Measurements from ENCODE around the gene GVQW3. TPM values are rescaled to one million over a fixed set of nuclear protein-coding genes. Genes with fewer than 3 reads are reported as not detected.

The GVQW3 gene
- total RNA-seq, 2 donors from 2014 or later = 2.2 to 2.8 TPM

- no peak for TF ChIP-seq CTCF (IDR thresholded peaks at IDR 0.05)
- H3K27me3 ChIP-seq = no peaks in the 10 kb centered on the region
These were observed 4.8 kb downstream of the GVQW3 start for GRCh38 chr11:76385903-76386302.

GRCh38 chr11:76388408-76388807 lies 7.3 kb downstream of the GVQW3 start:
- TF ChIP-seq CTCF (IDR thresholded peaks at IDR 0.05) = no peak
- Histone ChIP-seq H3K27ac (no peak overlapping the region), H3K4me1 (no peaks in the 10 kb centered on the region), H3K4me3 (no peak overlapping the region), H3K9ac (ENCODE audit: low read depth in 2 of 2, low read length in 2 of 2) (no peak overlapping the region), H3K9me3 (no peaks in the 10 kb centered on the region), H3K27me3 (no peaks in the 10 kb centered on the region), H3K36me3 (no peaks in the 10 kb centered on the region)
- no peak for DNase-seq
- intact Hi-C loops (cut with DNase I) = no loop called here

More at GRCh38 chr11:76385903-76386302, 4.8 kb downstream of the GVQW3 start:
- intact Hi-C loops (cut with DNase I) = no loop called here
- Histone ChIP-seq H3K9ac (ENCODE audit: low read depth in 2 of 2, low read length in 2 of 2) (no peak overlapping the region), H3K4me1 (peaks cover 5% of the 10 kb centered on the region), H3K27ac (no peak overlapping the region), H3K9me3 (no peaks in the 10 kb centered on the region), H3K4me3 (no peak overlapping the region), H3K36me3 (no peaks in the 10 kb centered on the region)
- peak; percentile 73 for DNase-seq

- Histone ChIP-seq H3K4me3 (no peak overlapping the region), H3K4me1 (no peaks in the 10 kb centered on the region)
These were observed 9.9 kb downstream of the GVQW3 start for GRCh38 chr11:76391021-76391420.

GRCh38 chr11:76391811-76392475 lies 10.8 kb downstream of the GVQW3 start:
- no peak overlapping the region for H3K9ac ChIP-seq (ENCODE audit: low read depth in 2 of 2, low read length in 2 of 2)
- H3K9me3 ChIP-seq = no peaks in the 10 kb centered on the region
- H3K27ac ChIP-seq = no peak overlapping the region
- H3K4me1 ChIP-seq = no peaks in the 10 kb centered on the region
- no peaks in the 10 kb centered on the region for H3K27me3 ChIP-seq
- no peak overlapping the region for H3K4me3 ChIP-seq
- no peaks in the 10 kb centered on the region for H3K36me3 ChIP-seq
- no peak for TF ChIP-seq CTCF (IDR thresholded peaks at IDR 0.05)
- no peak for DNase-seq
- intact Hi-C loops (cut with DNase I) = no loop called here

More at GRCh38 chr11:76391021-76391420, 9.9 kb downstream of the GVQW3 start:
- H3K9ac ChIP-seq (ENCODE audit: low read depth in 2 of 2, low read length in 2 of 2) = no peak overlapping the region
- H3K9me3 ChIP-seq = no peaks in the 10 kb centered on the region
- no peaks in the 10 kb centered on the region for H3K27me3 ChIP-seq
- intact Hi-C loops (cut with DNase I) = no loop called here
- TF ChIP-seq CTCF (IDR thresholded peaks at IDR 0.05) = no peak
- H3K36me3 ChIP-seq = no peaks in the 10 kb centered on the region
- H3K27ac ChIP-seq = no peak overlapping the region
- DNase-seq = no peak

GRCh38 chr11:76392870-76393269 lies 11.7 kb downstream of the GVQW3 start:
- Histone ChIP-seq H3K9ac (ENCODE audit: low read depth in 2 of 2, low read length in 2 of 2) (no peak overlapping the region), H3K27ac (no peak overlapping the region), H3K27me3 (no peaks in the 10 kb centered on the region), H3K36me3 (no peaks in the 10 kb centered on the region), H3K9me3 (no peaks in the 10 kb centered on the region), H3K4me1 (no peaks in the 10 kb centered on the region), H3K4me3 (no peak overlapping the region)
- DNase-seq = no peak
- intact Hi-C loops (cut with DNase I) = no loop called here
- TF ChIP-seq CTCF (IDR thresholded peaks at IDR 0.05) = no peak
